Measurements from ENCODE around the gene NPAS2.

DNA sequence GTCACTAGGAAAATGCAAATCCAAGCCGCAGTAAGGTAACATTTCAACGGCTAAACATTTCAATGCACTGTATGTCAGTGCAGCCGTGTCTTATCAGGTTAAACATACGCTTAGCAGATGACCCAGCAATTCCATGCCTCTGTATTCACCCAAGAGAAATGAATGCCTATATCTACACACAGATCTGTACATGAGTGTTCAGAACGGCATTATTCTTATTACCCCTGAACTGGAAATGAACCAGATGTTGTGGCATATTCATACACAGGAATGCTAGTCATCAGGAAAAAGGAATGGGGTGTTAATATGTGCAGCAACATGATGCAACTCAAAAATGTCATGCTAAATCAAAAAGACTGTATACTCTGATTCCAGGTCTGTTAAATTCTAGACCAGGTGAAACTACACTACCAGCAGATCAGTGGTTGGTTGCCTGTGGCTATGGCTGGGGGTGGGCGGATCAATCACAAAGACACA, 101.8 kb downstream of the NPAS2 start:
- TF ChIP-seq HDGF (IDR thresholded peaks at IDR 0.05; ENCODE audit: borderline replicate concordance), result no peak
- no peak for TF ChIP-seq LEF1 (IDR thresholded peaks at IDR 0.05; ENCODE audit: borderline replicate concordance)
- no peak for TF ChIP-seq CTBP1 (IDR thresholded peaks at IDR 0.05; ENCODE audit: borderline replicate concordance)

Data from HEK293T (cell line).